GM20000 (cell line): Measurements from ENCODE around the gene RASA4.
"Not testable (repeated sequence)": the region's sequence is repeated elsewhere in the genome, so short reads cannot be mapped to it uniquely, and the experiment has no call there.

Experiments
- DNase-seq: peaks from one replicate; pipeline ENCODE4 v3.0.0; 2012; ENCODE audit warnings: low spot score

RASA4 gene

DNA sequence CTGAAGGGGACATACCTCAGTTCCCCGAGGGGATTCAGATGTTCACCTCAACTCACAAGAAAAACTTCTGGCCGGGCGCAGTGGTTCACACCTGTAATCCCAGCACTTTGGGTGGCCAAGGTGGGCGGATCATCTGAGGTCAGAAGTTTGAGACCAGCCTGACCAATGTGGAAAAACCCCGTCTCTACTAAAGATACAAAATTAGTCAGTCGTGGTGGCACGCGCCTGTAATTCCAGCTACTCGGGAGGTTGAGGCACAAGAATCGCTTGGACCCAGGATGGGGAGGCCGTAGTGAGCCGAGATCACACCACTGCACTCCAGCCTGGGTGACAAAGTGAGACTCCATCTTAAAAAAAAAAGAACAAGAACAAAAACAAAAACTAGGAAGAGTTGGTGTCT lies 71.3 kb downstream of the RASA4 start:
- not testable (repeated sequence) for DNase-seq

DNA sequence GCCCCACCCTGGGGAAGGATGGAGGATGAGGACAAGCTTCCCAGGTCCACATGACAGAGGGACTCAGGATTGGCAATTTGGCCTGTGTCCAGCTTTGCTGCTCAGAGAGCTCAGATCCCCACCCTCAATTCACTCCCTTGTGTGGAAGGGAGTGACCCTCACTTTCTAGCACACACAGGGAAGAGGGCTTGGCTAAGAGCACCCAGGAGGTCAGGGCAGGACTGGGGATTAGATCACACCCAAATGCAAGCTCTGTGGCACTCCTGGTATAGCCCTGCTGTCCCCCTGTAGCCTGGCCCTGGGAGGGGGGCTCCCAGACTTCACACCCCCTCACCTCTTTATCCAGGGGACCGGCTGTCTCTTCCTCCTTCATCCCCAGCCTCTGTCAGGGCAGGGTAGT lies 72.2 kb downstream of the RASA4 start:
- DNase-seq = not testable (repeated sequence)

- DNase-seq = not testable (repeated sequence)
Measured at GRCh38 chr7:102543596-102543995, 73.0 kb downstream of the RASA4 start, which contains the start of gene UPK3BL2. UPK3BL2 (minus strand) TSS chr7:102543696; CDS start chr7:102543636, 60 bp downstream.

DNA sequence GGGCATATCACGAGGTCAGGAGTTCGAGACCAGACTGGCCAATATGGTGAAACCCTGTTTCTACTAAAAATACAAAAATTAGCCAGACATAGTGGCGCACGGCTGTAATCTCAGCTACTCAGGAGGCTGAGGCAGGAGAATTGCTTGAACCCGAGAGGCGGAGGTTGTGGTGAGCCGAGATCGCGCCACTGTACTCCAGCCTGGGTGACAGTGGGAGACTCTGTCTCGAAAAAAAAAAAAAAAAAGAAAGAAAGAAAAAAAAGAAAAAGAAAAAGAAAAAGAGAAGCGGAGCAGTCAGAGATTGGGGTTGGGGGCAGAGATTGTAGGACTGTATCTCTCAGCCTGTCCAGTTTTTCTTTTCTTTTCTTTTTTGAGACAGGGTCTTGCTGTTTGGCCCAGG lies 73.8 kb downstream of the RASA4 start:
- DNase-seq = not testable (repeated sequence)

GRCh38 chr7:102542083-102542482 lies 74.5 kb downstream of the RASA4 start:
- DNase-seq = not testable (repeated sequence)

- DNase-seq = not testable (repeated sequence)
Measured at GRCh38 chr7:102540604-102541003, 76.0 kb downstream of the RASA4 start.

GRCh38 chr7:102535062-102535615 lies 81.4 kb downstream of the RASA4 start:
- DNase-seq = not testable (repeated sequence)

GRCh38 chr7:102532127-102532526 lies 84.4 kb downstream of the RASA4 start:
- not testable (repeated sequence) for DNase-seq

DNA sequence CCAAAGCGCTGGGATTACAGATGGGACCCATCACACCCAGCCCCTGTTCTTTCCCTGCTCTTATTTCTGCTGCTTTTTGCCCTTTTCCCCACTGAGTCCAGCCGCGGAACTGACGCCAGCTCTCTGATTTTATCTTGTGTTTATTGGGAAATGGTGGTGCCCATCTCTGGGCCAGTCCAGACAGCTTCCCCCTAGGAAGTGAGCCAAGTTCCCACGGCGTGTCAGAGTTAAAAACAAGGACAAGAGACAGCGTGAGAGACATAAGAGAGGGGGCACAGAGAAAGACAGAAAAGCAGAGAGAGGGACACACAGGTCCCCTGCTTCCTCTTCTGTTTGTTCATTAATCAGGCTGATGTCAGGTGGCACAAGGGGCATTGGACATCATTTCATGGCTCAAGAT lies 85.0 kb downstream of the RASA4 start:
- DNase-seq = not testable (repeated sequence)

DNA sequence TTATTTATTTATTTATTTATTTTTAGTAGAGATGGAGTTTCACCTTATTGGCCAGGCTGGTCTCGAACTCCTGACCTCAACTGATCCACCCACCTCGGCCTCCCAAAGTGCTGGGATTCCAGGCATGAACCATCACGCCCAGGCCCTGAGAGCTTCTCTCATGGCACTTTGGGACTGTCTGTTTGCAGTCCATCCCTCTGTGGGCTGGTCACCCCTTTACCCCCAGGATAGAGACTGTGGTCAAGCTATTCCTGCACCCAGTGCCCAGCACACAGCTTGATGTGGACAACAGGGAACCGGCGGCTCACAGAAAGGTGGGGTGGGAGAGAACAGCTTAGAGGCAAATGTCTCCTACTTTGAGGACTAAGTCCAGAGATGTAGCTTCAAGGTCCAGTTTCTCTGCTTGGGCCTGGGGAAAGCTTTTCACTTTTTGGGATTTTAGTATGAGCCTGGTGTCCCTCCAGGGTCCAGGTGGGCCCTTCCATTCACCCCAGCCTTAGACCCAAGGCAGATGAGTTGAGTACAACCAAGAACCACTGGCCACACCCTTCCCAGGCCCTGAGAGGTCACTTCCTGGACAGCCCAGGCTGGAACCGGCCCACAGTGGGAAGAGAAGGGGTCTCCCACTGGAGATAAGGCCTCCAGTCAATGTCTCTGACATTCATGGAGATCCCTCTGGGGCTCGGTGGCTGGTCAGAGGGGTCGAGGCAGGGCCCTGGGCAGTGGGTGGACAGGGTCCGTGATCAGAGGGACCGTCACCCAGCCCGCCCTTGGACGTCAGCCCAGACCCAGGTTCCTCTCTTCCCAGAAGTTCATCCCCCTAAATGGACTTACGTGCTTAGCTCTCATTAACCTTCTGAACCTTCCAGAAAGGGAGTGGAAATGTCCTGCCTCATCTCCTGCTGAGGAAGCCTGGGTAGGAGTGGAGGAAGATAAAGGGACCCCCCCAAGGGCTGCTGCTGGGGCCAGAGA lies 88.4 kb downstream of the RASA4 start:
- not testable (repeated sequence) for DNase-seq

GRCh38 chr7:102527182-102527581 lies 89.4 kb downstream of the RASA4 start:
- not testable (repeated sequence) for DNase-seq

- not testable (repeated sequence) for DNase-seq
Measured at GRCh38 chr7:102524803-102525202, 91.8 kb downstream of the RASA4 start.
